Hepatocyte (in vitro differentiated cells): ENCODE measurements around the gene CLIP1.
"Not testable (repeated sequence)": the region's sequence is repeated elsewhere in the genome, so short reads cannot be mapped to it uniquely, and the experiment has no call there.

Experiments used
- CTCF ChIP-seq: fragments of 200-600 bp; sonication (generic); IDR thresholded peaks from 2 replicates; pipeline ENCODE4 v1.5.1; 2016; ENCODE audit warnings: antibody characterized with exemption, mild to moderate bottlenecking; ENCODE audit not compliant: poor library complexity
- EZH2 ChIP-seq: fragments of 200-600 bp; sonication (generic); IDR thresholded peaks from 2 replicates; pipeline ENCODE4 v1.6.1; 2016; ENCODE audit warnings: antibody characterized with exemption, mild to moderate bottlenecking, borderline replicate concordance
- EZH2phosphoT487 ChIP-seq: fragments of 200-600 bp; sonication (generic); IDR thresholded peaks from one replicate; pipeline ENCODE4 v1.6.1; 2018; ENCODE audit warnings: antibody characterized with exemption, mild to moderate bottlenecking, low read depth, moderate library complexity; ENCODE audit not compliant: unreplicated experiment, severe bottlenecking

DNA sequence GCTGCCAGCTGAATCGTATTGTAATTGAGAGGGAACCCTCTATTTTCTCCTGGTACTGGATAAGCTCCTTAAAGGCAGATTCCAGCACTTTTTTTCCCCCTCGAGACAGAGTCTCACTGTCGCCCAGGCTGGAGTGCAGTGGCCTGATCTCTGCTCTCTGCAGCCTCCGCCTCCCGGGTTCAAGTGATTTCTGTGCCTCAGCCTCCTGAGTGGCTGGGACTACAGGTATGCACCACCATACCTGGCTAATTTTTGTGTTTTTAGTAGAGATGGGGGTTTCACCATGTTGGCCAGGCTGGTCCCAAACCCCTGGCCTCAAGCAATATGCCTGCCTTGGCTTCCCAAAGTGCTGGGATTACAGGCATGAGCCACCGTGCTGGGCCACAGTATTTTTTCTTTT, 47.4 kb upstream of the CLIP1 start:
- not testable (repeated sequence) for TF ChIP-seq CTCF, EZH2, EZH2phosphoT487
